Neural progenitor cell (in vitro differentiated cells): ENCODE results near the gene PRR30.

Experiments
- CTCF ChIP-seq: fragments of 200-600 bp; sonication (generic); IDR thresholded peaks from 2 replicates; pipeline ENCODE4 v1.5.1; 2017; ENCODE audit warnings: antibody characterized with exemption, mild to moderate bottlenecking
- EZH2 ChIP-seq: fragments of 200-600 bp; sonication (generic); IDR thresholded peaks from 2 replicates; pipeline ENCODE4 v1.6.1; 2017; ENCODE audit warnings: antibody characterized with exemption, mild to moderate bottlenecking, moderate library complexity
- EZH2phosphoT487 ChIP-seq: fragments of 200-600 bp; sonication (generic); IDR thresholded peaks from 2 replicates; pipeline ENCODE4 v1.6.1; 2017; ENCODE audit warnings: antibody characterized with exemption

- no peak for TF ChIP-seq CTCF
- no peak for TF ChIP-seq EZH2
- TF ChIP-seq EZH2phosphoT487, result no peak
These were observed 3.7 kb downstream of the PRR30 start for GRCh38 chr2:27135478-27135955.
